CD8-positive, alpha-beta memory T cell (primary cell): ENCODE results near the gene PDE3A. TPM values are rescaled to one million over a fixed set of nuclear protein-coding genes. Genes with fewer than 3 reads are reported as not detected.
"Not testable (repeated sequence)": the region's sequence is repeated elsewhere in the genome, so short reads cannot be mapped to it uniquely, and the experiment has no call there.

ENCODE experiments used
- CTCF ChIA-PET: fragments of 350-600 bp; sonication (Branson Sonifier 250); formaldehyde crosslinking; loops from one replicate; lab custom pipeline; 2021; ENCODE audit warnings: antibody characterized with exemption; lab: Charles Lee
- POLR2A ChIA-PET: fragments of 350-600 bp; sonication (Branson Sonifier 250); formaldehyde crosslinking; loops from one replicate; lab custom pipeline; 2021; ENCODE audit warnings: antibody characterized with exemption; lab: Charles Lee
- DNase-seq, 5 donors: peaks; one replicate each; pipeline versions ENCODE4 v3.0.0 to v3.0.0-alpha.2; 2020 to 2022; ENCODE audit warnings: mixed read lengths in 1 of 5
- H3K27ac ChIP-seq: one replicate; pipeline ENCODE4 v1.7.0; 2013; ENCODE audit warnings: low read depth, mild to moderate bottlenecking, low read length, moderate library complexity
- H3K27me3 ChIP-seq: 2 replicates; pipeline ENCODE4 v1.7.0; 2013; ENCODE audit warnings: low read length, mild to moderate bottlenecking; ENCODE audit not compliant: insufficient read depth, poor library complexity, severe bottlenecking
- H3K36me3 ChIP-seq: 2 replicates; pipeline ENCODE4 v1.7.0; 2013; ENCODE audit warnings: mild to moderate bottlenecking, low read length, moderate library complexity; ENCODE audit not compliant: insufficient read depth
- H3K4me1 ChIP-seq: 2 replicates; pipeline ENCODE4 v1.7.0; 2013; ENCODE audit warnings: mild to moderate bottlenecking, low read length, moderate library complexity; ENCODE audit not compliant: insufficient read depth
- H3K4me3 ChIP-seq: 2 replicates; pipeline ENCODE4 v1.7.0; 2013; ENCODE audit warnings: mild to moderate bottlenecking, low read length
- H3K9me3 ChIP-seq: 2 replicates; pipeline ENCODE4 v1.7.0; 2013; ENCODE audit warnings: mild to moderate bottlenecking, low read length
- H3K27ac Mint-ChIP-seq, 8 donors: one replicate each; pipeline ENCODE4 v1.8.0; 2020 to 2021; ENCODE audit warnings: mixed read lengths in 8 of 8, mild to moderate bottlenecking in 6 of 8, inconsistent platforms in 3 of 8, moderate library complexity in 3 of 8
- H3K27me3 Mint-ChIP-seq, 2 donors: one replicate each; pipeline ENCODE4 v1.8.0; 2020 to 2021; ENCODE audit warnings: mixed read lengths in 2 of 2, mild to moderate bottlenecking in 1 of 2, moderate library complexity in 1 of 2
- H3K36me3 Mint-ChIP-seq, 3 donors: one replicate each; pipeline ENCODE4 v1.8.0; 2020 to 2021; ENCODE audit warnings: mixed read lengths in 3 of 3, inconsistent platforms in 1 of 3, mild to moderate bottlenecking in 1 of 3
- H3K4me1 Mint-ChIP-seq, 3 donors: one replicate each; pipeline ENCODE4 v1.8.0; 2020 to 2021; ENCODE audit warnings: mixed read lengths in 3 of 3, inconsistent platforms in 1 of 3, mild to moderate bottlenecking in 1 of 3
- H3K4me3 Mint-ChIP-seq, 7 donors: one replicate each; pipeline ENCODE4 v1.8.0; 2020 to 2021; ENCODE audit warnings: mixed read lengths in 7 of 7, mild to moderate bottlenecking in 6 of 7, moderate library complexity in 4 of 7, inconsistent platforms in 2 of 7
- H3K9me3 Mint-ChIP-seq, 5 donors: one replicate each; pipeline ENCODE4 v1.8.0; 2020 to 2022; ENCODE audit warnings: mixed read lengths in 5 of 5, mild to moderate bottlenecking in 3 of 5, moderate library complexity in 2 of 5, inconsistent platforms in 1 of 5
- polyA plus RNA-seq: library from polyadenylated mRNA; unstranded; fragments of 300-500 nt; fragmentation: Illumina TruSeq; gene quantifications from one replicate; pipeline ENCODE4 v1.2.3, GENCODE V29; 2021
- total RNA-seq, 2 experiments: library from RNA; stranded (reverse); gene quantifications; one replicate each; pipeline ENCODE4 v1.2.3, GENCODE V29; 2021

PDE3A gene
- total and polyA plus RNA-seq, 3 experiments from 2014 or later: 0.02 TPM; not detected in 2

DNA sequence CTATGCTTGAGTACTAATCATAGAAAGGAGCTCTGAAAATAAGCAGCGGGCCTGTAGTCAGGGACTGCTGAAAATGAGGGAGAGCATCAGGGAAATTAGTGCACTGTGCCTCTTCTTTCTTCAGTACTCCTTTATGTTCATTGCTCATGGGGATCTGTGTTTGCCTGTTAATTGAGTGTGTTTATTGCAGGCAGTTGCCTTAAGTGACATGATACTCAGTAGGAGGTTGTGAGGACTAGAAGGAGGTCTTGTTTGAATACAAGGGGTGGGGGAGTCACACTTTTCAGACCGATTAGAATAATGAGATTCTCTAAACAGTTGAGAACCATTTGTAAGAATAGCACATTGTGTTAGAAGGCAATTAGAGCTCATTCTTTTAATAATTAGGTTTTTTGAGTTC, 224.2 kb downstream of the PDE3A start:
- Histone ChIP-seq H3K9me3 (no peaks in the 10 kb centered on the region), H3K36me3 (no peaks in the 10 kb centered on the region), H3K27me3 (no peaks in the 10 kb centered on the region), H3K4me1 (no peaks in the 10 kb centered on the region), H3K27ac (no peak overlapping the region), H3K4me3 (no peak overlapping the region)
- POLR2A ChIA-PET: no interaction called here
- DNase-seq: no peak
- Mint-ChIP-seq H3K4me1 (no peaks in the 10 kb centered on the region), H3K27ac (no peak overlapping the region), H3K36me3 (no peaks in the 10 kb centered on the region), H3K9me3 (peaks cover 0 to 2% (median 0%) of the 10 kb centered on the region in 5 donors), H3K27me3 (peaks cover 0 to 2% of the 10 kb centered on the region in 2 donors), H3K4me3 (no peak overlapping the region)
- CTCF ChIA-PET: no interaction called here

DNA sequence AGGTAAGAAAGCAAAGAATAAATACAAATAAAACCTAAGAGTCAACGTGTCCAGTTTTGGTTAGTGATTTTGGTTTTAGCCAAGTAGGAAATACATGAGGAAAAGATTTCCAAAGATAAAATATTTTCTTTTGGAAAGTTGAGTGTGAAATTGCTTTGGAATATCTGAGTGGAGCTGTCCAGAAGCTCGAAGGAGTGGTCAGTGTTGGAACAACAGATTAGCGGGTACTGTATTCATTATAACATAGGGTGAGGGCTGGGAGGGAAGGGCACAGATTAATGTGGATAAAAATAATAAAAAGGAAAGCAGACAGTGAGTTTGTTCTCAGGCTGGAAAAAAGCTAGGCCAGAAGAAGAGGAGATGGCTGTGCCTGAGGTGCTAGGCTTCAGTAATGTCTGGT, 225.3 kb downstream of the PDE3A start:
- no peaks in the 10 kb centered on the region for H3K4me1 Mint-ChIP-seq
- no peaks in the 10 kb centered on the region for H3K27me3 ChIP-seq
- H3K36me3 ChIP-seq: no peaks in the 10 kb centered on the region
- H3K4me3 ChIP-seq: no peak overlapping the region
- no peak overlapping the region for H3K4me3 Mint-ChIP-seq
- ChIA-PET POLR2A (no interaction called here), CTCF (no interaction called here)
- H3K9me3 Mint-ChIP-seq: peaks cover 0 to 2% (median 0%) of the 10 kb centered on the region in 5 donors
- peaks cover 0 to 2% of the 10 kb centered on the region in 2 donors for H3K27me3 Mint-ChIP-seq
- no peak for DNase-seq
- no peaks in the 10 kb centered on the region for H3K4me1 ChIP-seq
- H3K9me3 ChIP-seq: no peaks in the 10 kb centered on the region
- H3K27ac ChIP-seq: no peak overlapping the region
- H3K27ac Mint-ChIP-seq: no peak overlapping the region
- no peaks in the 10 kb centered on the region for H3K36me3 Mint-ChIP-seq

DNA sequence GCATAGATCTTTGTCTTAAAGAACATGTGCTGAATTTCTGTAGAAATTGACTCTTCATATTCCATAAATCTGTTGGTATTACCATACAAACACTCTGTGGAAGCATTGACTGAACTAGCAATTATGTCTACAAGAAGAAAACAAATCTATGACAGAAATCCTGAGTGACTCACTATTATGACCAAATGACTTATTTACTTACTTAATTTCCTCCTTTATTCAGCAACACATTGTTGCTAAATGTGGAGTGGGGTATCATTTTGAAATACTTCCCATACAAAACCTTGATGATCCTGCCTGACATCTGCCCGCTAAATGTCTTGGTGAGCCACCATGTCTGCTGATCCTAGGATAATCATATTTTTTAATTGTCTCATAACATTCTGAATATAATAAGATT, 227.7 kb downstream of the PDE3A start:
- no peaks in the 10 kb centered on the region for H3K36me3 ChIP-seq
- Mint-ChIP-seq H3K27ac (no peak overlapping the region), H3K36me3 (no peaks in the 10 kb centered on the region), H3K4me3 (no peak overlapping the region), H3K27me3 (no peaks in the 10 kb centered on the region), H3K4me1 (no peaks in the 10 kb centered on the region), H3K9me3 (no peaks in the 10 kb centered on the region)
- DNase-seq: no peak
- no peaks in the 10 kb centered on the region for H3K9me3 ChIP-seq
- no peak overlapping the region for H3K4me3 ChIP-seq
- no peaks in the 10 kb centered on the region for H3K27me3 ChIP-seq
- ChIA-PET POLR2A (no interaction called here), CTCF (no interaction called here)
- no peaks in the 10 kb centered on the region for H3K4me1 ChIP-seq
- no peak overlapping the region for H3K27ac ChIP-seq

DNA sequence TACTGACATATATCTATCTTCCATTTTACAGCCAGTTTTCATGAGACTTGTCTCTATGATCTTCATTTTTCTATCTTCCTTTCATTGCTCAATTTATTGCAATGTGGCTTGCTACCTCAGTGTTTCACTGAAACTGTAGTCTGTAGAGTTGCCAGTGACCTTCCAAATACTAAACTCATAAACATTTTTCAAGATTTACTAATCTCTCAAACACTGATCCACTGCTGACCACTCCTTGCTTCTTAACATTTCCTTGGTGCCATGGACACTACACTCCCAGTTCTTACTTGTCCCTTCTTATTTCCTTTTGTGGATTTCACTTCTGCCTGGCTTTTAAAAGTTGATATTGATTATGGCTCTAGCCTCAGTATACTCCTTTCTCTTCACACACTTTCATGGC, 231.4 kb downstream of the PDE3A start:
- no peaks in the 10 kb centered on the region for H3K36me3 Mint-ChIP-seq
- no peaks in the 10 kb centered on the region for H3K4me1 Mint-ChIP-seq
- Histone ChIP-seq H3K27me3 (no peaks in the 10 kb centered on the region), H3K27ac (no peak overlapping the region), H3K9me3 (no peaks in the 10 kb centered on the region), H3K36me3 (no peaks in the 10 kb centered on the region), H3K4me3 (no peak overlapping the region), H3K4me1 (no peaks in the 10 kb centered on the region)
- CTCF ChIA-PET: no interaction called here
- no peak overlapping the region for H3K4me3 Mint-ChIP-seq
- H3K27ac Mint-ChIP-seq: no peak overlapping the region
- POLR2A ChIA-PET: no interaction called here
- no peaks in the 10 kb centered on the region for H3K27me3 Mint-ChIP-seq
- no peak for DNase-seq
- H3K9me3 Mint-ChIP-seq: no peaks in the 10 kb centered on the region

DNA sequence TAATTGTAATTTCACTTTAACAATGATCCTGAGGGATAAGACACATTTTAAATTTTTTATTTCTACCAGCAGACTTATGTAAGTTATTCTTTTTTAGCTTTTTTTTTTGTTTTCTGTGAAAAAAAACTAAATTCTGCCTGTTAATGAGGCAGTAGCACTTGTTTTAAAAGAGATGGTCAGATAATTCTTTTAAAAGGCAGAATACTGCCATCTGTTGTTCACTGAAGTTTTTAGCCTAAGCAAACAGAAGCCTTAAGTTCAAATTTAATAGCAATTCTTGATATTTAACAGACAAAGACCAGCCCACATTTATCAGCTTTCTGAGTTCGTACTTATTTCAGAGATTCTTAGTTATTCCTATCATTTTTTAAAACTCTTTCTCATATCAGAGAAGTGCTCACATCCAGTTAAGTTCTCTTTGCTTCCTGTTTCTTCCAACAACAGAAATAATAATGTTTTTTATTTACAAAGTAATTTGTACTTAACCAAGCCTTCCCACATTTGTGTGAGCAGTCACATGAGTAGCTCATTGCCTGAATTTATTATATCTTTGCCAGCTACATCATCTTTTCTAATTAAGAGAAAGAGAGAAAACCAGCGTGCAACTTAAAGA, 233.4 kb downstream of the PDE3A start:
- DNase-seq: no peak
- ChIA-PET POLR2A (no interaction called here), CTCF (no interaction called here)
- Histone ChIP-seq H3K27me3 (no peaks in the 10 kb centered on the region), H3K4me3 (no peak overlapping the region), H3K4me1 (no peaks in the 10 kb centered on the region), H3K36me3 (no peaks in the 10 kb centered on the region), H3K27ac (no peak overlapping the region), H3K9me3 (no peaks in the 10 kb centered on the region)
- Mint-ChIP-seq H3K4me1 (no peaks in the 10 kb centered on the region), H3K4me3 (no peak overlapping the region), H3K36me3 (no peaks in the 10 kb centered on the region), H3K27me3 (no peaks in the 10 kb centered on the region), H3K27ac (no peak overlapping the region), H3K9me3 (no peaks in the 10 kb centered on the region)

DNA sequence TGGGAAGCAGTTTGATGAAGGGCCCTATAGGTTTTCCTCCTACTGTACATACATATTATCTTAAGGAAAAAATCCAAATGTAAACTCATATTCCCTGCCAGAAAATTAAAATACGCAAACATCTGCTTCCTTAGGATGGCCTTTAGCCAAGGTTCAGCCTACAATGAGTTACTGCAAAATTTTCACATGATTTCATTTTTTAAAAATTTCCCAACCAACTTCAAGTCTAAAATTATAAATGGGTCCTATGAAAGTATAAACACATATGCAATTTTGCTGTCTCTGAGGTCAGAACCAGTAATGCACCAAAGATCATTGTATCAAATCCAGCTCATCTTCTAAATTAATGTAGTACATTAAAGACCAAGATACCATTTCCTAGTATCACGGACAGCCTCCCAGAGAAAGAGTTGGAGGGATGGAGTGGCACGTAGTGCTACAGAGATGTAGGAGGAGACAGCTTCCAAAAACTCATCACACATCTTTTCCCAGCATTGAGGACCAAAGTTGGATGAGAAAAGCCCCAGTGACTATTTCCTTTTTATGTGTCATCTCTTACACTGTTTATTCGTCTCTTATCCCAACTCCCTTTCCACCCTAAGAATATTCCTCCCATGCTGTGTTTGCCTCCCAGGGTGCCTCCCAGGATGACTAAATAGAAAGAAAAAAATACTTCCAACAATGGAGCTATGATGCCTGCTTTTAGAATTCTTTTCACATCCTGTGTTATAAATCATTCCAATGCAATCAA, 234.5 kb downstream of the PDE3A start:
- no peaks in the 10 kb centered on the region for H3K4me1 ChIP-seq
- CTCF ChIA-PET: no interaction called here
- no peak overlapping the region for H3K27ac Mint-ChIP-seq
- H3K4me3 ChIP-seq: no peak overlapping the region
- no peak for DNase-seq
- no peaks in the 10 kb centered on the region for H3K9me3 ChIP-seq
- no peaks in the 10 kb centered on the region for H3K27me3 ChIP-seq
- no peaks in the 10 kb centered on the region for H3K36me3 Mint-ChIP-seq
- no peak overlapping the region for H3K4me3 Mint-ChIP-seq
- POLR2A ChIA-PET: no interaction called here
- no peaks in the 10 kb centered on the region for H3K9me3 Mint-ChIP-seq
- no peaks in the 10 kb centered on the region for H3K4me1 Mint-ChIP-seq
- no peak overlapping the region for H3K27ac ChIP-seq
- H3K27me3 Mint-ChIP-seq: no peaks in the 10 kb centered on the region
- no peaks in the 10 kb centered on the region for H3K36me3 ChIP-seq

DNA sequence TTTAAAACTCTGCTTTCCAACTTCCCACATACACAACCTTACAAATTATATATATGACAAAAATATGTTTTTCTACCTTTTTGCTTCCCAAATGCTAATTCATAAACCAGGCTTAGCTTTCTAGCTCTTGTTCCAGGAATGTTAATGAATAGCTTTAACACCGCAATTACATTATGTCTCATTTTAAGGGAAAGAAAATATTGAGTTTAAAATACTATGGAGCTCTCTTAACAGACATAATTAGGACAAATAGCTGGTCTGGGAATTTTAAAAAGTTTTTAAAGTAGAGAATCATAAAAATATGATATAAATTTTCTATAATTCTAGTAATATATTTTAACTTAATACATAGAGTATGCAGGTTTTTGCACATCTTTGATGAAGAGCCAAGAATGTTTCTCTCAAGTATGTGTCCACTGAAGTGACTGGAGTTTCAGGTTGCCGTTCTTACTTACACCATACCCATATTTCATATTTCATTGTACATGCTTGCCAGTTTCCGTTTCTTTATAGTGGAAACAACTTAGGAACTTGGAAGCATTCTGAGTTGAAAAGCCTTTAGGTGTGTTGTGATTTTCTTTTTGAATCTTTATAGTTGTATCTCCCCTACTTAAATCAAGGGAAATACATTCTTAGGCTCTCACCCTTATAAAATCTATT, 236.2 kb downstream of the PDE3A start:
- no peaks in the 10 kb centered on the region for H3K36me3 Mint-ChIP-seq
- no peak overlapping the region for H3K4me3 Mint-ChIP-seq
- no peaks in the 10 kb centered on the region for H3K4me1 ChIP-seq
- H3K27ac Mint-ChIP-seq: no peak overlapping the region
- H3K9me3 Mint-ChIP-seq: no peaks in the 10 kb centered on the region
- no peak overlapping the region for H3K27ac ChIP-seq
- CTCF ChIA-PET: no interaction called here
- POLR2A ChIA-PET: no interaction called here
- no peaks in the 10 kb centered on the region for H3K9me3 ChIP-seq
- no peaks in the 10 kb centered on the region for H3K27me3 ChIP-seq
- H3K36me3 ChIP-seq: no peaks in the 10 kb centered on the region
- no peaks in the 10 kb centered on the region for H3K27me3 Mint-ChIP-seq
- H3K4me1 Mint-ChIP-seq: no peaks in the 10 kb centered on the region
- DNase-seq: no peak
- H3K4me3 ChIP-seq: no peak overlapping the region

DNA sequence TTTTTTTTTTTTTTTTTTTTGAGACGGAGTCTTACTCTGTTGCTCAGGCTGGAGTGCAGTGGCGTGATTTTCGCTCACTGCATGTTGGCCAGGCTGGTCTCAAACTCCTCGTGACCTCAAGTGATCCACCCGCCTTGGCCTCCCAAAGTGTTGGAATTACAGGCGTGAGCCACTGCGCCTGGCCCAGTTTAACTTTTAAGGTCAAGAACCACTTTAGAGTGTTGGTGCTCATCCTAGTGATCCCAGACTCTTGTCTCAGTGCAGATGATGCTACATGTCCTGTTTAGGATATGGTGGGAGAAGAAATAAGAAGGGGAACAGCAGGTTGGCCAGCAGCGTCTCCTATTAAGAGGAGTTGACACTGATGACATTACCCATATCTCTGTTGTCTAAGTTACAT, 246.7 kb downstream of the PDE3A start:
- H3K9me3 ChIP-seq, H3K36me3 ChIP-seq, H3K27ac ChIP-seq, H3K4me3 Mint-ChIP-seq, H3K4me1 ChIP-seq, H3K4me1 Mint-ChIP-seq, H3K4me3 ChIP-seq, H3K27ac Mint-ChIP-seq, POLR2A ChIA-PET, DNase-seq, H3K27me3 Mint-ChIP-seq, H3K9me3 Mint-ChIP-seq, H3K36me3 Mint-ChIP-seq, H3K27me3 ChIP-seq, CTCF ChIA-PET: not testable (repeated sequence)
